ENCODE measurements around the gene MLX. TPM values are rescaled to one million over a fixed set of nuclear protein-coding genes. Genes with fewer than 3 reads are reported as not detected.

The MLX gene
- total RNA-seq, 1 experiment from 2014 or later: 45.3 TPM

- Histone ChIP-seq H4K91ac (ENCODE audit: insufficient read length, low read depth, low read length) (no peak overlapping the region), H3K14ac (ENCODE audit: insufficient read depth, low read length) (0 out of 2 replicates have a peak overlapping the region, but pooled peaks have one; percentile 19), H3T11ph (ENCODE audit: low read length) (no peak overlapping the region), H2AK5ac (ENCODE audit: insufficient read length, low read length) (no peak overlapping the region), H3K4ac (ENCODE audit: low read depth, low read length) (no peak overlapping the region), H3K79me2 (ENCODE audit: insufficient read depth, low read length) (peaks cover 4% of the 10 kb centered on the region; the same call in 1 of the 2 replicates), H3K56ac (ENCODE audit: insufficient read length, low read depth, low read length) (no peak overlapping the region), H4K20me1 (ENCODE audit: control insufficient read depth, insufficient read depth, insufficient read length) (no peaks in the 10 kb centered on the region), H3K4me1 (ENCODE audit: insufficient read depth, low read length) (peaks cover under 1% of the 10 kb centered on the region; the same call in 1 of the 2 replicates), H2BK20ac (ENCODE audit: low read depth, low read length, poor library complexity, severe bottlenecking) (no peak overlapping the region), H3K9ac (ENCODE audit: extremely low read depth, insufficient read length, low read length) (peak overlapping the region; percentile 85), H2BK5ac (ENCODE audit: insufficient read length, low read length) (no peak overlapping the region), H3K79me1 (ENCODE audit: insufficient read depth, low read depth, low read length, poor library complexity, severe bottlenecking) (peaks cover 4% of the 10 kb centered on the region), H3K27me3 (ENCODE audit: insufficient read depth, low read length) (no peaks in the 10 kb centered on the region), H3K18ac (ENCODE audit: insufficient read length, low read depth, low read length) (peak overlapping the region; percentile 11), H2BK12ac (ENCODE audit: insufficient read length, low read depth, low read length) (no peak overlapping the region), H3K23me2 (ENCODE audit: insufficient read length, low read depth, low read length, poor library complexity, severe bottlenecking) (peaks cover 14% of the 10 kb centered on the region), H3K23ac (ENCODE audit: insufficient read length, low read depth, low read length) (no peak overlapping the region), H4K5ac (ENCODE audit: insufficient read length, low read depth, low read length) (no peak overlapping the region), H2BK120ac (ENCODE audit: low read depth, low read length, poor library complexity, severe bottlenecking) (no peak overlapping the region), H3K27ac (ENCODE audit: insufficient read length, low read depth, low read length) (no peak overlapping the region), H3K9me3 (ENCODE audit: control insufficient read depth, low read depth, low read length) (no peaks in the 10 kb centered on the region), H4K8ac (replicated peaks; ENCODE audit: insufficient read length, low read depth, low read length) (no peak overlapping the region), H2BK15ac (ENCODE audit: low read depth, low read length) (0 out of 2 replicates have a peak overlapping the region, but pooled peaks have one; percentile 19), H2AFZ (ENCODE audit: low read length) (no peak overlapping the region), H3K4me2 (ENCODE audit: insufficient read depth, insufficient read length, low read length) (peak overlapping the region; percentile 86)
- Mint-ChIP-seq H3K36me3 (ENCODE audit: insufficient read depth in 1 of 3, low read depth in 3 of 3) (peaks cover 3 to 29% (median 21%) of the 10 kb centered on the region in 3 experiments; a peak in 6 of 7 replicates), H3K4me1 (peaks cover 14 to 21% of the 10 kb centered on the region in 2 experiments), H3K4me3 (peak overlapping the region; percentile 94 to 95), H3K27me3 (ENCODE audit: low read depth) (no peaks in the 10 kb centered on the region), H3K9me3 (no peaks in the 10 kb centered on the region), H3K27ac (peak overlapping the region; percentile 72 to 96 (median 88); a peak in 5 of 7 replicates)
- WGBS (ENCODE audit: extremely low coverage, insufficient read length, low lambda C conversion rate): no CpG with 5 or more reads among the region's 48 CpGs
- no peak for TF ChIP-seq CTCF (conservative IDR thresholded peaks at IDR 0.05)
- no peak for DNase-seq
Measured at GRCh38 chr17:42562388-42563142, 4.3 kb upstream of the MLX start.
